Measurements from ENCODE around the gene SNX10. TPM values are rescaled to one million over a fixed set of nuclear protein-coding genes. Genes with fewer than 3 reads are reported as not detected.

SNX10 gene
- total and polyA plus RNA-seq, 2 of the 4 experiments (the other 2 are of a cell fraction): not detected

DNA sequence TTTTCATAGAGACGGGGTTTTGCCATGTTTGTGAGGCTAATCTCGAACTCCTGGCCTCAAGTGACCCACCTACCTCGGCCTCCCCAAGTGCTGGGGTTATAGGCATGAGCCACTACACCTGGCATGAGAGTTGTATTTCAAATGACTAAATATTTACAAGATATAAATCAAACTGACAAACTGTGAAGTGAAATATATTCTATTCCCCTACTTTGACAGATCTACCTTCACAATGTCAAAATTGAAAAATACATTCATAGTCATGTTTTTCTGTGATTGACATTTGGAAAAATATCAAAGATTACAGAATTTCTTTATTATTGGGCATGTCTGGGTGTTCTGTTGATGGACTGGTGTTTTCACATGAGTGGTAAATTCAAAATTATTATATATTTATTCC is 16.4 kb upstream of the SNX10 start:
- H3K9me1 ChIP-seq (ENCODE audit: insufficient read depth, low read length): no peaks in the 10 kb centered on the region
- H4K8ac ChIP-seq (ENCODE audit: low read depth in 2 of 2, low read length in 2 of 2): no peak overlapping the region
- no peak overlapping the region for H3K14ac ChIP-seq (replicated peaks; ENCODE audit: low read depth, low read length)
- no peak overlapping the region for H3K18ac ChIP-seq (ENCODE audit: low read depth, low read length)
- BruUV-seq (replicated peaks): no TSS peak
- intact Hi-C loops (cut with micrococcal nuclease): no loop called here
- H2AK5ac ChIP-seq (ENCODE audit: low read depth, low read length): no peak overlapping the region
- no peak overlapping the region for H3K9ac ChIP-seq (ENCODE audit: low read depth, low read length)
- no peak overlapping the region for H2BK20ac ChIP-seq (ENCODE audit: low read depth, low read length)
- H2BK5ac ChIP-seq (ENCODE audit: low read depth, low read length, poor library complexity, severe bottlenecking): no peak overlapping the region
- H3K27ac ChIP-seq (ENCODE audit: insufficient read depth, low read length): no peak overlapping the region
- dilution Hi-C loops (cut with HindIII; ENCODE audit: low sequenced_read_pairs, unreplicated experiment): no loop called here
- H3K4me3 ChIP-seq (ENCODE audit: insufficient read depth, low read depth, low read length): no peak overlapping the region
- ChIA-PET CTCF (no interaction called here), POLR2A (ENCODE audit: unreplicated experiment) (no interaction called here)
- H3K23ac ChIP-seq (ENCODE audit: low read depth, low read length): no peak overlapping the region
- H4K20me1 ChIP-seq (ENCODE audit: insufficient read depth, low read length): no peaks in the 10 kb centered on the region
- no peaks in the 10 kb centered on the region for H3K4me1 ChIP-seq (ENCODE audit: control insufficient read depth, insufficient read depth, low read length)
- no peak overlapping the region for H4K91ac ChIP-seq (ENCODE audit: insufficient read depth, low read depth, low read length)
- no peak overlapping the region for H2AK9ac ChIP-seq (replicated peaks; ENCODE audit: low read depth, low read length, poor library complexity)
- no peak overlapping the region for H3K56ac ChIP-seq (ENCODE audit: extremely low read depth, insufficient read depth, low read length)
- ATAC-seq (ENCODE audit: low read depth) (no peak), DNase-seq (no peak)
- no peaks in the 10 kb centered on the region for H3K36me3 ChIP-seq (ENCODE audit: control insufficient read depth, insufficient read depth, low read length)
- H3K4me2 ChIP-seq (ENCODE audit: low read depth, low read length): no peak overlapping the region
- H3K79me1 ChIP-seq (ENCODE audit: low read depth in 1 of 2, low read length in 2 of 2): no peaks in the 10 kb centered on the region
- in situ Hi-C loops (cut with MboI; ENCODE audit: low sequenced_read_pairs): no loop called here
- H3K4ac ChIP-seq (ENCODE audit: low read depth, low read length): no peak overlapping the region
- H2BK15ac ChIP-seq (ENCODE audit: low read depth, low read length): no peak overlapping the region
- H4K5ac ChIP-seq (ENCODE audit: low read depth, low read length): no peak overlapping the region
- no peak overlapping the region for H2AFZ ChIP-seq (replicated peaks; ENCODE audit: low read length, poor library complexity)
- WGBS, 2 experiments (ENCODE audit: extremely low coverage in 2 of 2, insufficient read length in 1 of 2): no CpG with 5 or more reads among the region's 3 CpGs
- no peak overlapping the region for H2BK120ac ChIP-seq (ENCODE audit: low read depth, low read length)
- no peaks in the 10 kb centered on the region for H3K9me3 ChIP-seq (ENCODE audit: control insufficient read depth, insufficient read depth, low read length)
- H3K27me3 ChIP-seq (ENCODE audit: control insufficient read depth, insufficient read depth, low read length): no peaks in the 10 kb centered on the region
- TF ChIP-seq RAD21 (IDR thresholded peaks at IDR 0.05; ENCODE audit: low read length) (no peak), POLR2A (IDR thresholded peaks at IDR 0.05; ENCODE audit: low read depth, low read length) (no peak), MXI1 (IDR thresholded peaks at IDR 0.05; ENCODE audit: borderline replicate concordance, low read depth, low read length) (no peak), NFE2L2 (IDR thresholded peaks at IDR 0.05; ENCODE audit: low read depth, low read length) (no peak), RCOR1 (IDR thresholded peaks at IDR 0.05; ENCODE audit: insufficient replicate concordance, low read length) (no peak), SMC3 (IDR thresholded peaks at IDR 0.05; ENCODE audit: low read depth, low read length) (no peak)
- TF ChIP-seq, protein P1, sequence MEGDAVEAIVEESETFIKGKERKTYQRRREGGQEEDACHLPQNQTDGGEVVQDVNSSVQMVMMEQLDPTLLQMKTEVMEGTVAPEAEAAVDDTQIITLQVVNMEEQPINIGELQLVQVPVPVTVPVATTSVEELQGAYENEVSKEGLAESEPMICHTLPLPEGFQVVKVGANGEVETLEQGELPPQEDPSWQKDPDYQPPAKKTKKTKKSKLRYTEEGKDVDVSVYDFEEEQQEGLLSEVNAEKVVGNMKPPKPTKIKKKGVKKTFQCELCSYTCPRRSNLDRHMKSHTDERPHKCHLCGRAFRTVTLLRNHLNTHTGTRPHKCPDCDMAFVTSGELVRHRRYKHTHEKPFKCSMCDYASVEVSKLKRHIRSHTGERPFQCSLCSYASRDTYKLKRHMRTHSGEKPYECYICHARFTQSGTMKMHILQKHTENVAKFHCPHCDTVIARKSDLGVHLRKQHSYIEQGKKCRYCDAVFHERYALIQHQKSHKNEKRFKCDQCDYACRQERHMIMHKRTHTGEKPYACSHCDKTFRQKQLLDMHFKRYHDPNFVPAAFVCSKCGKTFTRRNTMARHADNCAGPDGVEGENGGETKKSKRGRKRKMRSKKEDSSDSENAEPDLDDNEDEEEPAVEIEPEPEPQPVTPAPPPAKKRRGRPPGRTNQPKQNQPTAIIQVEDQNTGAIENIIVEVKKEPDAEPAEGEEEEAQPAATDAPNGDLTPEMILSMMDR (conservative IDR thresholded peaks at IDR 0.05; ENCODE audit: low read depth, low read length): no peak
- TF ChIP-seq, protein P2, sequence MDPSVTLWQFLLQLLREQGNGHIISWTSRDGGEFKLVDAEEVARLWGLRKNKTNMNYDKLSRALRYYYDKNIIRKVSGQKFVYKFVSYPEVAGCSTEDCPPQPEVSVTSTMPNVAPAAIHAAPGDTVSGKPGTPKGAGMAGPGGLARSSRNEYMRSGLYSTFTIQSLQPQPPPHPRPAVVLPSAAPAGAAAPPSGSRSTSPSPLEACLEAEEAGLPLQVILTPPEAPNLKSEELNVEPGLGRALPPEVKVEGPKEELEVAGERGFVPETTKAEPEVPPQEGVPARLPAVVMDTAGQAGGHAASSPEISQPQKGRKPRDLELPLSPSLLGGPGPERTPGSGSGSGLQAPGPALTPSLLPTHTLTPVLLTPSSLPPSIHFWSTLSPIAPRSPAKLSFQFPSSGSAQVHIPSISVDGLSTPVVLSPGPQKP (IDR thresholded peaks at IDR 0.05; ENCODE audit: borderline replicate concordance, low read depth, low read length): no peak

Measured in IMR-90 (cell line).